Frontal cortex (tissue), 4 donors: Measurements from ENCODE around the gene AKR1C1. TPM values are rescaled to one million over a fixed set of nuclear protein-coding genes. Genes with fewer than 3 reads are reported as not detected.
"Not testable (repeated sequence)": the region's sequence is repeated elsewhere in the genome, so short reads cannot be mapped to it uniquely, and the experiment has no call there.

Experiments
- DNase-seq, 2 donors: peaks; one replicate each; pipeline ENCODE4 v3.0.0; 2012; ENCODE audit warnings: low spot score in 2 of 2
- FAIRE-seq: peaks from 2 replicates; lab custom pipeline; 2012; peaks lifted over from hg19 to GRCh38; lab: Jason Lieb, UNC
- total RNA-seq: library from RNA; depleted of rRNA; stranded (reverse); fragments of >200 nt; gene quantifications from one replicate; pipeline ENCODE4 v1.2.3, GENCODE V29; 2014
- donor health status: control.
- donor health status: control.
- donor health status: control.

AKR1C1 gene
- 30.2 TPM for total RNA-seq

DNA sequence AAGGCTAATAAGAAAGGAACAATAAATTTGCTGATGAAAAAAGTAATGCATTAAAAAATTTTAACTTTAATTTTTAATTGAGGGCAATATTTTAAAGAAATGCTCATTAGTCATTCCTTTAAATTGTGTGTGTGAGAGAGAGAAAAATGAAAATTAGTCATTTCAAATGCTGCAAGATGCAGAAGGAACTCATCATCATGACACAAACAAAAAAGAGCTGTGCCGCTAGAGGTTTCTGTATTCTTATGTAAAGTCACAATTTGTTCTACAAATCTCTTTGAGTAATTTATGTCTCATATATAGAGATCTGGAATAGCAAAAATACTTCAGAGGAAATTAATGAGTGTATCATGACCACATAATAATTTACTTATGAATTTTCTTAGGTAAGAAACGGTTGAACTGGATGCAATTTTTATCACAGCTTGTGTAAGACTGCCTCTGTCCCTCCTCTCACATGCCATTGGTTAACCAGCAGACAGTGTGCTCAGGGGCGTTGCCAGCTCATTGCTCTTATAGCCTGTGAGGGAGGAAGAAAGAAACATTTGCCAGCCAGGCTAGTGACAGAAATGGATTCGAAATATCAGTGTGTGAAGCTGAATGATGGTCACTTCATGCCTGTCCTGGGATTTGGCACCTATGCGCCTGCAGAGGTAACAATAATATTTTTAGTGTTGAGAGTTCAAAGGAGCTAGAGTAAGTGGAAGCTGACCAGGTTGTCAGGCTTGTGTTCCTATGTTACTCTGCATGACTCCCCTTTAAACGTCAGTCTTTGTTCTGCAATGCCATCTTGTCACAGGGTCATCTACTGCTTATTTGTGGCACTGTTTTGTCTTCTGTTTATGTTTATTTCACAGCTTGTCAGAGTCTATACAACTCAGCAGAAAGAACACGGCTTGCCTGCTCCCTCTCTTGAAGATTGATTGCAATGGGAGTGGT is at the start of gene AKR1C1:
Gene AKR1C1 (plus strand): TSS at position 540 of the 939 bp plus-strand sequence. CDS start 30 bp downstream, at position 570.
- FAIRE-seq, DNase-seq: not testable (repeated sequence)

DNA sequence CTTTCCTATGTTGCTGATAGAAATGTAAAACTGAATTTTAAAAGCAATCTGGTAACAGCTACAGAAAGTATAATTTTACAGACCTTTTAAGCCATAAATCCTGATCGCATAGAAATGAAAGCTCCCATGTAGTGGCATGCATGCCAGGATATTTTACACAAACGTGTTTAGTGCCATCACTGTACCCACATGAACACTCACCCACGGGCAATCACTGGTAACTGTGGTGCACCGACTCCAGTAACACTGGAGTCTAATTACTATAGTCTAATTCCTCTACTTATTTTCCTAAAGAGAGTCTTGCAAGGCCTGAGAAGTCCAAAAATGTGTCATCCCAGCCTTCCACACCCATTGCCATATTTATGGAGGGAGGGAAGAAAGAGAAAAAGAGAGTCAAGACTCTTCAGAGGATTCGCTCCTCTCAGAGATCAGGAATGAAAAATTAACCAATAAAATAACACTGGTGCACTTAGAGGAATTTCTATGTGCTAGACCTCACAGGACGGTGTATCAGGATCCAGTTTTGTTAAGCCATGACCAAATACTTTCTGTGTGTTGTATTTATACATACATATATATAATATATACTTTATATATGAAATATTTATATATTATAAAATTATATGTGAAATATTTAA is 48.9 kb upstream of the AKR1C1 start:
- no peak for DNase-seq
- no peak for FAIRE-seq

- DNase-seq (no peak), FAIRE-seq (no peak)
These were observed 47.0 kb upstream of the AKR1C1 start for GRCh38 chr10:4916086-4916716.

DNA sequence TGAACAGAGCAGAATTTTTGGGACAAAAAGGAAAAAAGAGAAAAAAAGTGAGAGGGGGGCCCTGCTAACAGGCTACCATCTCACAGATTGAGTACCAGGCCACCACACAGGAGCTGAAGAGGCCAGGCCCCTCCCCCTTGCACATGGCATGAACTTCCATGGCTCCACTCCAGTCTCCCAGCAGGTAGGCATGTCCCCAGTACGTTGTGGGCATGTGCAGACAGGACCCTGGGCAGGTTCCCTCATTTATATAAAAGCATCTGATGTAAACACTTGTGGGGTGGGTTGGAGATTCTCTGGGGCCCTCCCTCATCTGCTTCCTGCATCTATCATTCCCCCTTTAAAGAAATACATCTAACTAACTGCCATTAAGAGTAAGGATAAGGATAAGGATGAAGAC is 45.0 kb upstream of the AKR1C1 start:
- no peak for FAIRE-seq
- no peak for DNase-seq

DNA sequence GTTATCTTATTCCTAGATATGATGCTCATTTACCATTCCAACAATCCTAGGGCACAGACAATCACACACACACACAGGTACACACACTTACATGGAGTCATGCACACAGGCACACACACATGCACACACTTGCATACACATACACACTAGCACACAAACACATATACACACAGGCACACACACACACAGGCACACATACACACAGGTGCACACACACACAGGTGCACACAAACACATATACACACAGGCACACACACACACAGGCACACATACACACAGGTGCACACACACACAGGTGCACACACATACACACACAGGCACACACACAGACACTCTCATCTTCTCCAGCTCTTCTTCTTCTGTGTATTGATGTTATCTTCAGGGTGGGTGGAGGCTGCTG is 38.7 kb upstream of the AKR1C1 start:
- not testable (repeated sequence) for FAIRE-seq, DNase-seq

GRCh38 chr10:4926400-4926799 is 36.8 kb upstream of the AKR1C1 start:
- DNase-seq: no peak
- FAIRE-seq: no peak

DNA sequence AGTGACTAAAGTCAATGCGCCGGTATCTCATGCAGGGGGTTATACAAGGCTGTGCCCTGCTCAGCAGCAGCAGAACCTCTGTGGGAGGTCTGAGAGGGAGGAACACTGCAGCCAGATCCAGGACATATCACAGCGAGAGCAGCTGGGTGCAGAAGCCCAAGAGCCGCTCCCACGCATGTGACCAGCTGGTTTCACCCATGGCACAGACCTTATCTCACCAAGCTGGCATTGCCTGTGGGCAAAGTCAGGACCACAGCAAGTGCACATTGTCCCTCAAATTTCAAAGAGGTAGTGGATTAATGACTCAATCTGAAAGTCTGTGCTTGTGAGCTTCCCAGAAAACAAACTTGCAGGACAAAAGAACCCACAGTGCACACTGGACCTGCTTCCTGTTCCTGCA is 31.6 kb upstream of the AKR1C1 start:
- DNase-seq: no peak
- FAIRE-seq: no peak

DNA sequence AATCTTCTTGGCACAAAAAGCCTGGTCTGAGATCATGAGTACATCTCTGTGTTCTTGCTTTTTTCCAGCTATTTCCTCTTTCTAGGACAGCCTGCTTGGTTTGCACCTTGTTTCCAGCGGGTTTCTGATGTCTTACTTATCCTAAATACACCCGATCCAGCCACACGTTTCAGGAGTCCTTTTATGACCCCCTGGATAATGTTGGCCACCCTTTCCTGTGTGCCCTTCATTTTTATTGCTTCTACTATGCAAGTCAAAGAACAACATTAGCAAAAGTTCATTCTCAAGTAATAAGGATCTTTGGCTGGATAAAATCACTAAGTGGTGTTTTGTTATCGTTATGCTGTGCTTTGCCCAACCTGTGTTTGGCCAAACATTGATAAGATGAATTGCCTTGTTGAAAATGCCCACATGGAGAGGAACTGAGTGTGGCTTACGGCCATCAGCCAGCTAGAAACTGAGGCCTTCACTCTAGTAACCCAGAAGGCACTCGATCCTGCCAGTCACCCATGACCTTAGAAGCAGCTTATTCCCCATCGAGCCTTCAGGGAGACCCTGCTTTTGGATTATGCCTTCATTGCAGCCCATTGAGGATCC is 28.7 kb upstream of the AKR1C1 start:
- FAIRE-seq: no peak
- no peak for DNase-seq

DNA sequence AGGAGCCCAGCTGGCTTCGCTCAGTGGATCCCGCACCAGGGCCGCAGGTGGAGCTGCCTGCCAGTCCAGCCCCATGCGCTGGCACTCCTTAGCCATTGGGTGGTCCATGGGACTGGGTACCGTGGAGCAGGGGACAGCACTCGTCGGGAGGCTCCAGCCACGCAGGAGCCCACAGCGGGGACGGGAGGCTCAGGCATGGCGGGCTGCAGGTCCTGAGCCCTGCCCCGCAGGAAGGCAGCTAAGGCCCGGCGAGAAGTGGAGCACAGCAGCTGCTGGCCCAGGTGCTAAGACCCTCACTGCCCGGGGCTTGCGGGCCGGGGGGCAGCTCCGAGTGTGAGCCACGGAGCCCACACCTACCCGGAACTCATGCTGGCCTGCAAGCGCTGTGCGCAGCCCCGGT is 25.9 kb upstream of the AKR1C1 start:
- DNase-seq (no peak), FAIRE-seq (no peak)

DNA sequence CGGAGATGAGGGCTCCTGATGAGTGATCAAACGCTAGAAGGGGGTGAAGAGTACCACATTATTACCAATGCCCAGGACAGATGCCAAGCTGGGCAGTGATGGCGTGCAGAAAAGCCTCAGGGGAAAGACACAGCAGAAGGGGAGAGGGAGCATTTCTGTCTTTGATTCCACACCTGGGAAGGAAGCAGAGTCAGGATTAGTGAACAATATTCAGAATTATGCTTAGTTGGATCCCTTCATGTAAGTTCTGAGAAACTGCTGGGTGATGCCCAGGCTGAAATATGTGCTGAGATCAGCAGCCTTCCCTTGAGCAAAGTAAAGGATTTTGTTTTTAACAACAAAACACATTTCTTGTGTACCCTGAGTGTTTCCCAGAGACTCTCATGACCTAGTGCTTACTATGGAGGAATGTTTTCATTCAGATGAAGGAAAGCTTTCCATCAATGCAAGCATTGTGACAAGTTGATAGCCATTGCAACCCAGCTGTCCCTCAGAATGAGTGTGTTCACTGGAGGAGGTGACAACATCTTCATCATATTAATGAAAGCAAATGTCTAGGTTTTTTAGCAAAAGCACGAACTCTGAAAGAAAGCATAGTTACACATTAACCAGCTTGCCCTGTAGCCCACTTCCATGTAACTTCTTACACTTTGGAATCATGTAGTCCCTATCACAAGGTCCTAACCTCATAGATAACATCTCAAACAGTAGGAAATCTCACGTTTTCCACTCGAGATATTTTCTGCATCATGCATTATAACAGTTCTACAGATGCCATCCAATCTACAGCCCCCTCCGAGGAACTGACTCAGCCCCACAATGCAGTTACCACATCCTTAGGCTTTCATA is 23.8 kb upstream of the AKR1C1 start:
- no peak for DNase-seq
- no peak for FAIRE-seq

GRCh38 chr10:4940073-4940428 is 23.2 kb upstream of the AKR1C1 start:
- FAIRE-seq, DNase-seq: not testable (repeated sequence)

DNA sequence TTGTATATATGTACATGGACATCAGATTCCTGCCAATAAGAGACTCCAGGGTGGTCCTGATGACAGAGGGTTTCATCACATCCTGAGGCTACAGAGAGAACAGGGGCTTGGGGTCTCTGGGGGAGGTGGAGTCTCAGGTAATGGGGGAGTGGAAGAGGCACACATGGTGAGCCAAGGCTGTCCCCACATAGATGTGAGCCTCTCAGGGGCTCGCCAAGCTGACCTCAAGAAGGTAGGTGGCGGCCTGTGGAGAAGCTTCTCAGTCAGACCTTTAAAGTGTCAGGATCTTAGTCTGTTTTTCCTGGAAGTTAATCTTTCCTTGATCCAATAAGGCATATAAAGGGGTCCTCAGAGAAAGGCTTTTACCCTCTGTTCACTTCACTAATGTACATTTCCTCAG is 22.3 kb upstream of the AKR1C1 start:
- DNase-seq, FAIRE-seq: not testable (repeated sequence)

- FAIRE-seq (no peak), DNase-seq (no peak)
These were observed 21.5 kb upstream of the AKR1C1 start for GRCh38 chr10:4941540-4942330.

DNA sequence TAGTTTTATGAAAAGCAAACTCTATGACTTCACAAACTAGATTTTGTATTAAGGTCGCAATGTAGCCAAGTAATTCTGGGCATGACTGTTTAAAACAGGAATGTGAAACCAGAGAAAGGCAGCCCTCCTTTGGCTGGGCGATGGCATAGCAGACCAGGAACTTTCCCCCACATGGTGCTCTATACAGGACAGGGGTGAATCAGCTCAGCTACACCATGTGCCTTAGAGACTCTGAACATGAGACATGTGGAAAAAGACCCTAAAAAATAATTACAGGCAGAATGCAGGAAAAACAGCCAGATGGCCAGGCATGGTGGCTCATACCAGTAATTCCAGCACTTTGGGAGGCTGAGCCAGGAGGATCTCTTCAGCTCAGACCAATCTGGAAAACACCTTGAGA is 20.3 kb upstream of the AKR1C1 start:
- FAIRE-seq, DNase-seq: not testable (repeated sequence)

DNA sequence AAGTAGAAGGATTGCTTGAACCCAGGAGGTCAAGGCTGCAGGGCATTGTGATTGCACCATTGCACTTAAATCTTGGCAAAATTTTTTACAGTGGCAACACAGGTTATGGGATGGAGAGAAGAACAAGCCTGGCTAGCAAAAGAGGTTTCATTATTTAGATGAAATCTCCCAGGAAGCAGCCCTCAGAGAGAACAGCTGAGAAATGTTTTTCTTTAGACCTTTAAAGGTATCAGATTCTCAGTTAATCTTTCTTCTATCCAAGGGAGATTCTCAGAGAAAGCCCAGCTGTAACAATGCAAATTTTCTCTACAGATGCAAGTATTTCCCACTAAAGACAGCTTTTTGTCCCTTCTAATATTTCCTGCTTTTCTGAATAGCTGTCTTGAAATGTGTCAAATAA is 19.8 kb upstream of the AKR1C1 start:
- not testable (repeated sequence) for FAIRE-seq, DNase-seq

DNA sequence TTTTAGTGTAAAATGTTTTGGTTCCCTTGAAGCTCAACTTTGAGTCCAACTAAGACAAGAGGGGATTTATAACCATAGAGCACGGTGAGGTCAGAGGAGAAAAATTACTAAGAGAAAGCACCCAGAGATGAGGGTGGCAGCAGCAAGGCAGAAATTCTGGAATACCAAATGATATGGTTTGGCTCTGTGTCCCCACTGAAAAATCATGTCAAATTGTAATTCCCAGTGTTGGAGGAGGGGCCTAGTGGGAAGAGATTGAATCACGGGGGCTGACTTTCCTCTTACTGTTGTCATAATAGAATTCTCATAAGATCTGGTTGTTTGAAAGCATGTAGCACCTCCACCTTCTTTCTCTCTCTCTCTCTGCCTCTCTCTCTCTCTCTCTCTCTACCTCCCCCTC is 19.4 kb upstream of the AKR1C1 start:
- FAIRE-seq: no peak
- no peak for DNase-seq

GRCh38 chr10:4944841-4945240 is 18.4 kb upstream of the AKR1C1 start:
- no peak for FAIRE-seq
- DNase-seq: no peak
